ENCODE data around the gene SLC25A38. TPM values are rescaled to one million over a fixed set of nuclear protein-coding genes. Genes with fewer than 3 reads are reported as not detected.

SLC25A38 gene
- total RNA-seq, 1 donor from 2014 or later, result 34.4 TPM

- FAIRE-seq (no peak), DNase-seq (ENCODE audit: low read depth) (no peak)
- no peaks in the 10 kb centered on the region for H3K4me1 ChIP-seq (ENCODE audit: insufficient read depth, low read length)
- peaks cover 9% of the 10 kb centered on the region for H4K20me1 ChIP-seq (ENCODE audit: insufficient read depth, low read length)
- no peak overlapping the region for H3K27ac ChIP-seq (ENCODE audit: low read depth, low read length)
- H3K79me2 ChIP-seq (ENCODE audit: insufficient read depth, low read length), result no peaks in the 10 kb centered on the region
- peaks cover 5% of the 10 kb centered on the region for H3K36me3 Mint-ChIP-seq (ENCODE audit: low read depth, unreplicated experiment)
- TF ChIP-seq EZH2 (IDR thresholded peaks at IDR 0.05; ENCODE audit: insufficient read depth, low read length) (no peak), CTCF (IDR thresholded peaks at IDR 0.05; ENCODE audit: insufficient read depth, low read depth, low read length) (no peak)
- H3K9me3 Mint-ChIP-seq (ENCODE audit: unreplicated experiment), result no peaks in the 10 kb centered on the region
- no peak overlapping the region for H3K27ac Mint-ChIP-seq (ENCODE audit: unreplicated experiment)
- H3K4me1 Mint-ChIP-seq (ENCODE audit: low read depth, unreplicated experiment), result no peaks in the 10 kb centered on the region
- H3K27me3 ChIP-seq (ENCODE audit: insufficient read depth, low read length), result no peaks in the 10 kb centered on the region
- no peaks in the 10 kb centered on the region for H3K9me3 ChIP-seq (ENCODE audit: insufficient read depth, low read depth, low read length)
- H3K4me3 ChIP-seq (ENCODE audit: insufficient read depth, low read depth, low read length), result no peak overlapping the region
- peaks cover 1% of the 10 kb centered on the region for H3K36me3 ChIP-seq (ENCODE audit: insufficient read depth, low read length)
- no peak overlapping the region for H2AFZ ChIP-seq (ENCODE audit: low read depth, low read length)
- H3K4me2 ChIP-seq (ENCODE audit: low read length), result no peak overlapping the region
- no peaks in the 10 kb centered on the region for H3K27me3 Mint-ChIP-seq (ENCODE audit: low read depth, unreplicated experiment)
- no peak overlapping the region for H3K9ac ChIP-seq (ENCODE audit: low read length)
- no peak overlapping the region for H3K4me3 Mint-ChIP-seq (ENCODE audit: unreplicated experiment)
Observed at GRCh38 chr3:39419742-39420315, 36.7 kb downstream of the SLC25A38 start.

- Histone ChIP-seq H3K79me2 (ENCODE audit: insufficient read depth, low read length) (no peaks in the 10 kb centered on the region), H3K4me2 (ENCODE audit: low read length) (no peak overlapping the region), H3K9ac (ENCODE audit: low read length) (no peak overlapping the region), H3K4me3 (ENCODE audit: insufficient read depth, low read depth, low read length) (no peak overlapping the region), H2AFZ (ENCODE audit: low read depth, low read length) (no peak overlapping the region), H3K36me3 (ENCODE audit: insufficient read depth, low read length) (no peaks in the 10 kb centered on the region), H4K20me1 (ENCODE audit: insufficient read depth, low read length) (peaks cover 6% of the 10 kb centered on the region), H3K27ac (ENCODE audit: low read depth, low read length) (no peak overlapping the region), H3K27me3 (ENCODE audit: insufficient read depth, low read length) (no peaks in the 10 kb centered on the region), H3K4me1 (ENCODE audit: insufficient read depth, low read length) (no peaks in the 10 kb centered on the region), H3K9me3 (ENCODE audit: insufficient read depth, low read depth, low read length) (no peaks in the 10 kb centered on the region)
- TF ChIP-seq EZH2 (IDR thresholded peaks at IDR 0.05; ENCODE audit: insufficient read depth, low read length) (no peak), CTCF (IDR thresholded peaks at IDR 0.05; ENCODE audit: insufficient read depth, low read depth, low read length) (no peak)
- no peaks in the 10 kb centered on the region for H3K4me1 Mint-ChIP-seq (ENCODE audit: low read depth, unreplicated experiment)
- no peaks in the 10 kb centered on the region for H3K9me3 Mint-ChIP-seq (ENCODE audit: unreplicated experiment)
- no peak overlapping the region for H3K4me3 Mint-ChIP-seq (ENCODE audit: unreplicated experiment)
- FAIRE-seq (no peak), DNase-seq (ENCODE audit: low read depth) (no peak)
- H3K27me3 Mint-ChIP-seq (ENCODE audit: low read depth, unreplicated experiment), result no peaks in the 10 kb centered on the region
- H3K27ac Mint-ChIP-seq (ENCODE audit: unreplicated experiment), result no peak overlapping the region
- H3K36me3 Mint-ChIP-seq (ENCODE audit: low read depth, unreplicated experiment), result peaks cover 5% of the 10 kb centered on the region
Observed at GRCh38 chr3:39420543-39420942, 37.4 kb downstream of the SLC25A38 start.

GRCh38 chr3:39423436-39423970 lies 40.3 kb downstream of the SLC25A38 start:
- no peak overlapping the region for H3K27ac ChIP-seq (ENCODE audit: low read depth, low read length)
- no peaks in the 10 kb centered on the region for H3K4me1 Mint-ChIP-seq (ENCODE audit: low read depth, unreplicated experiment)
- H3K9ac ChIP-seq (ENCODE audit: low read length), result no peak overlapping the region
- no peaks in the 10 kb centered on the region for H3K27me3 ChIP-seq (ENCODE audit: insufficient read depth, low read length)
- no peaks in the 10 kb centered on the region for H4K20me1 ChIP-seq (ENCODE audit: insufficient read depth, low read length)
- DNase-seq (ENCODE audit: low read depth) (no peak), FAIRE-seq (no peak)
- H3K9me3 ChIP-seq (ENCODE audit: insufficient read depth, low read depth, low read length), result no peaks in the 10 kb centered on the region
- H3K9me3 Mint-ChIP-seq (ENCODE audit: unreplicated experiment), result no peaks in the 10 kb centered on the region
- H3K27ac Mint-ChIP-seq (ENCODE audit: unreplicated experiment), result no peak overlapping the region
- H3K4me2 ChIP-seq (ENCODE audit: low read length), result no peak overlapping the region
- TF ChIP-seq CTCF (IDR thresholded peaks at IDR 0.05; ENCODE audit: insufficient read depth, low read depth, low read length) (no peak), EZH2 (IDR thresholded peaks at IDR 0.05; ENCODE audit: insufficient read depth, low read length) (no peak)
- no peak overlapping the region for H3K4me3 Mint-ChIP-seq (ENCODE audit: unreplicated experiment)
- H3K4me3 ChIP-seq (ENCODE audit: insufficient read depth, low read depth, low read length), result no peak overlapping the region
- no peaks in the 10 kb centered on the region for H3K4me1 ChIP-seq (ENCODE audit: insufficient read depth, low read length)
- H3K79me2 ChIP-seq (ENCODE audit: insufficient read depth, low read length), result no peaks in the 10 kb centered on the region
- H3K36me3 ChIP-seq (ENCODE audit: insufficient read depth, low read length), result no peaks in the 10 kb centered on the region
- no peak overlapping the region for H2AFZ ChIP-seq (ENCODE audit: low read depth, low read length)
- no peaks in the 10 kb centered on the region for H3K27me3 Mint-ChIP-seq (ENCODE audit: low read depth, unreplicated experiment)
- H3K36me3 Mint-ChIP-seq (ENCODE audit: low read depth, unreplicated experiment), result peaks cover 5% of the 10 kb centered on the region
